ENCODE data around the gene SSTR5.
"Not testable (repeated sequence)": the region's sequence is repeated elsewhere in the genome, so short reads cannot be mapped to it uniquely, and the experiment has no call there.

The SSTR5 gene

DNA sequence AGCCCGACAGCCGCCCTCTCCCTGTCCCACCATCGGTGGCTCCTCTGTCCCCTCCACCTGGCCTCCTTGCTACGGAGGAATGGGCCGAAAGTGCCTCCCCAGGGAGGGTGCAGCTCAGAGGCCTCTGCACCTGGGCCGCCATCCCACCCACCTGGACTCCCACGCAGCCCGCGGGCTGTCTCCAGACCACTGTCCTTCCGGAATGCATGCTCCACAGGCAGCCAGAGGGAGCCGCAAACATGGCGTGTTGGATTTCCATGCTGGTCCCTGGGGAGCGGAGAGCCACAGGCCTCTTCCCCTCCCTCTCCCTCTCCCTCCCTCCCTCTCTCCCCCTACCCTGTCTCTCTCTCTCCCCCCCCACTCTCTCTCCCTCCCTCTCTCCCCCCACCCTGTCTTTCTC lies 3.0 kb downstream of the SSTR5 start:
- DNase-seq (ENCODE audit: low spot score), result no peak

- DNase-seq (ENCODE audit: low spot score), result no peak
Measured at GRCh38 chr16:1076801-1077576, 4.4 kb downstream of the SSTR5 start.

GRCh38 chr16:1077877-1078578 lies 5.5 kb downstream of the SSTR5 start:
- DNase-seq (ENCODE audit: low spot score), result no peak

- no peak for DNase-seq (ENCODE audit: low spot score)
Measured at GRCh38 chr16:1078579-1079021, 6.1 kb downstream of the SSTR5 start.

DNA sequence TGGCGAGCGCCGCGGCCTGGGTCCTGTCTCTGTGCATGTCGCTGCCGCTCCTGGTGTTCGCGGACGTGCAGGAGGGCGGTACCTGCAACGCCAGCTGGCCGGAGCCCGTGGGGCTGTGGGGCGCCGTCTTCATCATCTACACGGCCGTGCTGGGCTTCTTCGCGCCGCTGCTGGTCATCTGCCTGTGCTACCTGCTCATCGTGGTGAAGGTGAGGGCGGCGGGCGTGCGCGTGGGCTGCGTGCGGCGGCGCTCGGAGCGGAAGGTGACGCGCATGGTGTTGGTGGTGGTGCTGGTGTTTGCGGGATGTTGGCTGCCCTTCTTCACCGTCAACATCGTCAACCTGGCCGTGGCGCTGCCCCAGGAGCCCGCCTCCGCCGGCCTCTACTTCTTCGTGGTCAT lies 6.8 kb downstream of the SSTR5 start:
- DNase-seq (ENCODE audit: low spot score), result no peak

DNA sequence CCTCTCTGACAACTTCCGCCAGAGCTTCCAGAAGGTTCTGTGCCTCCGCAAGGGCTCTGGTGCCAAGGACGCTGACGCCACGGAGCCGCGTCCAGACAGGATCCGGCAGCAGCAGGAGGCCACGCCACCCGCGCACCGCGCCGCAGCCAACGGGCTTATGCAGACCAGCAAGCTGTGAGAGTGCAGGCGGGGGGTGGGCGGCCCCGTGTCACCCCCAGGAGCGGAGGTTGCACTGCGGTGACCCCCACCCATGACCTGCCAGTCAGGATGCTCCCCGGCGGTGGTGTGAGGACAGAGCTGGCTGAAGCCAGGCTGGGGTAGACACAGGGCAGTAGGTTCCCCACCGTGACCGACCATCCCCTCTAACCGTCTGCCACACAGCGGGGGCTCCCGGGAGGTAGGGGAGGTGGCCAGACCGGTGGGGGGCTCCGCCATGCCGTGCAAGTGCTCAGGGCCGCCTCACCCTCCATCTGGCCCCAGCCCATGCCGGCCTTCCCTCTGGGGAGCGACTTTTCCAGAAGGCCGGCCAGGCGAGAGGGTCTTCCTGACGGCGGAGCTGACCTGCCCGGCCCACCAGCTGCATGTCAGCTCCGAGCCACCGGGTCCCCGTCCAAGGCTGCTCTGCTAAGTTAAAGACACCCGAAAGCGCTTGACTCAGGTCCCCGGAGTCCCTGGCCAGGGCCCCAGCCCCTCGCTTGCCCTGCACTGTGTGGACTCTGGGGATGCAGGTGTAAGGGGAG lies 7.4 kb downstream of the SSTR5 start:
- no peak for DNase-seq (ENCODE audit: low spot score)

- DNase-seq (ENCODE audit: low spot score), result no peak
Measured at GRCh38 chr16:1080801-1081733, 8.5 kb downstream of the SSTR5 start.

- no peak for DNase-seq (ENCODE audit: low spot score)
Measured at GRCh38 chr16:1081734-1082265, 9.3 kb downstream of the SSTR5 start.

GRCh38 chr16:1082266-1082951 lies 9.9 kb downstream of the SSTR5 start:
- no peak for DNase-seq (ENCODE audit: low spot score)

DNA sequence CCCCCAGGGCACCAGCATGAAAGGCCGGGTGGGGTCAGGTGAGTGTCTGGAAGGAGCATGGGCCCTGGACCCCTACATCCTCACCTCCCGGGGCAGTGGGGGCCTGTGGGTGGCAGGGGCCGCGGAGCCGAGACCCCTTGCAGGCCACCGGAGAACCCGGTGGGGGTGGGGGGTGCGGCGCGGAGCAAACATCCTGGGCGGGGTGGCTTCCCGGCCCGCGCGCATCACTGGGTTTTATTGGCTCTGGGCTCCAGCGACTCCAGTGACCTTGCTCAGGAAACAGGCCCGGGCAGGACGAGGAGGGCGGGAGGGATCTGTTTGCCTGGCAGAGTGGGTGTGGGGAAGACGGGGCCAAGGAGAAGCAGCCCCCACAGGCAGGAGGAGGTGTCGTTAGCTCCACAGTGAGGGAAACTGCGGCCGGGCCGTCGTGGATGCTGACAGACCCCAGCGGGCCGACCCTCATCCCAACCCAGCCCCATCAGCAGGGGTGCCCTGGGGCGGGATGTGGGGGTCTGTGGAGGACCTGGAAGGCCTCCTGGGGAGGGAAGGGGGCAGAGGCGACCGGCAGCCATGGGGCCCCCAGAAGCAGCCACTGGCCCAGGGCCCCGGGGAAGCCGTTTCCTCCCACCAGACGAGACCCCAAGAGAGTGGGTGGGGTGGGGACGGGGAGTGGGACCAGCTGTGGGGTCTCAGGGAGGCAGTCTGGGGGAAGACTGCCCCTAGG lies 10.6 kb downstream of the SSTR5 start:
- DNase-seq (ENCODE audit: low spot score), result no peak

DNA sequence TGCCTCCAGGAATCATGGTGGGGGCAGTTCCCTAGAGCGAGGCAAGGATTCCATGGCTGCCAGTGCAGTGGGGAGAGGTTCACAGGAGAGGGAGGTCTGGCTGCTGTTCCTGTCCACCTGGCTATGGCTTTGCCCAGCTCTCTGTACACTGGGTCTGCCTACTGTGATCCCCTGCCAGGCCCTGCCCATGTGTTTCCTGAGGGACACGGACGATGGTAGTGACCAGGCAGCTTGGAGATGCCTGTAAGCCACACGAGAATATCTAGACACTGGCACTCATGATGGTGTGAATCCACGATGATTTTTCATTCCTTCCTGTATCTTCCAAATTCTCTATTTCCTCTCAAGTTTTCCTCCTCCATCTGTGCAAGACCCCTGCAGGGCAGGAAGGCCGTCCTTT lies 12.4 kb downstream of the SSTR5 start:
- no peak for DNase-seq (ENCODE audit: low spot score)

GRCh38 chr16:1086443-1086842 lies 13.9 kb downstream of the SSTR5 start:
- DNase-seq (ENCODE audit: low spot score), result not testable (repeated sequence)

- no peak for DNase-seq (ENCODE audit: low spot score)
Measured at GRCh38 chr16:1088295-1089170, 16.0 kb downstream of the SSTR5 start.

- no peak for DNase-seq (ENCODE audit: low spot score)
Measured at GRCh38 chr16:1089439-1089821, 16.9 kb downstream of the SSTR5 start.

DNA sequence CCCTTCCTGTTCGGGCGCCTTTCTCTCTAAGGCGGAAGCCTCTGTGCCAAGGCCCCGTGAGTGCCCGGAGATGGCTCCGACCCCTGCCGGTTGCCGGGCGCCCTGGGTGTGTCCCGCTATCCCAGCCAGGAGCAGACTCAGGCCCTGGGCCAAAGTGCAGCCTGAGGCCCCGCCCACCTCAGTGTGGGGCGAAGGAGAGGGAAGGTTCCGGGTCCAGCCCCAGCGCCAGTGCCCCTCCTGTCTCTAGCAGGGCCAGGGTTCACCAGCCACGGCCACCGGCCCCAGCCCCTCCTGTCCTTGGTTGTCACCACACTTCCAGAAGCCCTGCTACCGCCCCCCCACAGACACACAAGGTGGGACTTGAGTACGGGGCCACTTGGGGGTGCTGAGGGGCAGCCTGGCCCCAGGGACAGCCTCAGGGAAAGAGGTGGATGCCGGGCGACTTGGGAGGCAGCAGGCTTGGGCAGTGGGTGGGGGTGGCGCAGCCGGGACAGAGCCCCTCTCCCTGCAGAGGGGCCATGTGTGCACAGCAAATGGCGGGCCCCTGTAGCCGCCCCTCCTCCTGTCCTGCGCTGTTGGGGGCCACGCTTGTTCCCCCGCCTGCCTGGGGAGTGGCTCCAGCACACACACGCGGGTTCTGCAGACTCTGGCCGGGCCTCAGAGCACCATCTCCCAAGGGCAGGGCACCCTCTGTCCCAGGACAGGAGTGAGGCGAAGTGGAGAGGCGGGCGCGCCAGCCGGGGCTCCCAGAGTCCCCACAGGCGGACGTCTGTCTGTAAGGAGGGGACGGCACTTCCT lies 17.5 kb downstream of the SSTR5 start:
- DNase-seq (ENCODE audit: low spot score), result no peak

DNA sequence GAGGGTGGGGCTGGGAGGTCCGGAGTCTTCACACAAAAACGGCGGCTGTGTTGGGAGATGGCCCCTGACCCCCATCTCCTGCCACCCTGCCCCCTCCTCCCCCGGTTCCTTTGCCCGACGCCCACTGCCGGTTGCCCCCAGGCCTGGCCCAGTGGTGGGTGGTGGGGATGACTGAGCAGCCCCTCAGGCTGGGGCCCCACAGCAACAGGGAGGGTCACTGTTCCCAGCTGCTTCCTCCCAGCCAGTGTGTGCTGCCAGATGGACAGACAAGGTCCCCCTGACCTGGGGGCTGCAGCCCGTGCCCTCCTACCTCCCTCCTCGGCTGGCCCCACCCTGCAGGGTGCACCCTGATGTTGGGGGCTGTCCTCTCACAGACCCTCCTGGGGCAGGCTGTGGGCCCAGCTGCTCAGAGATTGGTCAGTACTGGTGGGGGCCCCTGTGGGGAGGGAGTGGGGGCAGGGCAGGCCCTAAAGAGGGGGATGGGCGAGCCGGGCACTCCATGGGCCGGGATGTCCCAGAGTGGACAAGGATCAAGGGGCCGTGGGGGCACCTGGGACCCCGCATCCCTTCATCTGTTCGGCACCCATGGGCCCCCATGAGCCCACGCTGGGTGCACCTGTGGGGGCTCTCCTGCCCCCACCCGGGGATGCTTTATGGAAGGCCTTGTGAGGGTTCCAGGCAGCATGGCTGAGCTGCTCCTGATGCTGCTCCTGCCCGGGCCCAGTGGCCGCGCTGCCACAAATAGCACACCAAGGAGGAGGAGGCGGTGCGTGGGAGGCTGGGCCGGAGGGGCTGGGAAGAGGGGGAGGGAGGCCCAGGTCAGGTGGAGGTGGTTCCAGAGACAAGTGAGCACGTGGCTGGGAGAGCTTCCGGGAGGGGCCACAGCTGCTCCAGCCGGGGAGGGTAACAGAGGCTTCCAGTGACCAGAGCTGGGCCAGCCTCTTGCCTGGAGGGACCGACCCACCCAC lies 18.4 kb downstream of the SSTR5 start:
- DNase-seq (ENCODE audit: low spot score), result no peak

DNA sequence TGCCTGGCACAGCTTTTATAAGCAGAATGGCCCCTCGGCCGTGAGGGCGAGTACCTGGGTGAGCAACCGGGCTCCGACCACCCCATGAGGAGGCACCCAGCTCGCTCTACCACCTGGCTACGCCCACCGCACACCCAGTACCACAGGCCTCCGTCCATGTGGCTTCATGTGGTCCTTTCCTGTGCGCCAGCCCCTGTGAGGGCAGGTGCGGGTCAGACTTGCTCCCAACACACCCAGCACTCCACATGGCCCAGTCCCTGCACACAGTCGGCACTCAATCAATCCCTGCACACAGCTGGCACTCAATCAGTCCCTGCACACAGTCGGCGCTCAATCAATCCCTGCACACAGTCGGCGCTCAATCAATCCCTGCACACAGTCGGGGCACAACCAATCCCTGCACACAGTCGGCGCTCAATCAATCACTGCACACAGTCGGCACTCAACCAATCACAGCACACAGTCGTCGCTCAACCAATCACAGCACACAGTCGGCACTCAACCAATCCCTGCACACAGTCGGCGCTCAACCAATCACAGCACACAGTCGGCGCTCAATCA lies 19.5 kb downstream of the SSTR5 start:
- DNase-seq (ENCODE audit: low spot score), result no peak
